ENCODE measurements around the gene IGF1.
A peak's percentile ranks its signal among the peaks of the same experiment; 100 is the strongest.

The IGF1 gene

GRCh38 chr12:102465762-102466560, 14.4 kb downstream of the IGF1 start:
- POLR2A ChIA-PET = interaction anchor here (0.6 kb wide), 1 partner anchor 160 kb away, joined by 3 read pairs; no protein-coding TSS in a partner anchor
- CTCF ChIA-PET = interaction anchor here (0.6 to 0.8 kb wide), 3 partner anchors 19 to 966 kb away, joined by 3 to 4 read pairs (median 3); no protein-coding TSS in a partner anchor
- no peaks in the 10 kb centered on the region for H3K9me3 ChIP-seq (ENCODE audit: control insufficient read depth, insufficient read depth, low read depth, low read length)
- H3K27ac ChIP-seq (ENCODE audit: extremely low read depth, low read depth, low read length) = no peak overlapping the region
- H3K36me3 ChIP-seq (ENCODE audit: control insufficient read depth in 2 of 2, insufficient read depth in 1 of 2, low read length in 2 of 2) = no peaks in the 10 kb centered on the region
- H3K4me3 ChIP-seq (ENCODE audit: low read depth, low read length) = no peak overlapping the region
- H3K4me1 ChIP-seq (ENCODE audit: control insufficient read depth, insufficient read depth, low read length) = no peaks in the 10 kb centered on the region
- TF ChIP-seq ZBTB20 (tag by site-specific recombination; IDR thresholded peaks at IDR 0.05) (no peak), ZNF433 (tag by site-specific recombination; IDR thresholded peaks at IDR 0.05; ENCODE audit: low read depth) (peak; percentile 28; the same call in 1 of the 2 replicates), ZNF266 (tag by site-specific recombination; IDR thresholded peaks at IDR 0.05; ENCODE audit: low read depth) (peak; percentile 40; the same call in 1 of the 2 replicates), ZNF426 (tag by site-specific recombination; IDR thresholded peaks at IDR 0.05) (peak; percentile 68), ZNF555 (tag by site-specific recombination; conservative IDR thresholded peaks at IDR 0.05) (peak; percentile 69), ZNF140 (tag by site-specific recombination; IDR thresholded peaks at IDR 0.05) (peak; percentile 50; the same call in 1 of the 2 replicates), ZNF837 (tag by site-specific recombination; IDR thresholded peaks at IDR 0.05) (no peak), ZNF394 (tag by site-specific recombination; IDR thresholded peaks at IDR 0.05; ENCODE audit: borderline replicate concordance) (peak; percentile 84), ZNF513 (tag by site-specific recombination; IDR thresholded peaks at IDR 0.05) (no peak), ZNF560 (tag by site-specific recombination; IDR thresholded peaks at IDR 0.05; ENCODE audit: borderline replicate concordance) (peak; percentile 58; the same call in 1 of the 2 replicates), ZBTB10 (tag by site-specific recombination; IDR thresholded peaks at IDR 0.05) (no peak), ZNF654 (tag by site-specific recombination; IDR thresholded peaks at IDR 0.05; ENCODE audit: low read depth) (peak; percentile 11; the same call in 1 of the 2 replicates), ZNF449 (tag by site-specific recombination; IDR thresholded peaks at IDR 0.05) (no peak), ZNF518A (tag by site-specific recombination; conservative IDR thresholded peaks at IDR 0.05; ENCODE audit: low read depth) (peak; percentile 82), ZNF623 (tag by site-specific recombination; IDR thresholded peaks at IDR 0.05) (peak; percentile 62), ZBTB8A (tag by site-specific recombination; IDR thresholded peaks at IDR 0.05) (peak; percentile 57), SP7 (tag by site-specific recombination; IDR thresholded peaks at IDR 0.05) (no peak), ZBTB11 (tag by site-specific recombination; conservative IDR thresholded peaks at IDR 0.05; ENCODE audit: low read depth) (peak; percentile 63)

Measured in HEK293 (cell line).